ENCODE data around the gene RPL18. TPM values are rescaled to one million over a fixed set of nuclear protein-coding genes. Genes with fewer than 3 reads are reported as not detected.

RPL18 gene
- total and polyA plus RNA-seq, 2 donors (not counting 1 experiment from before 2014, with no cell fraction given): 1,166 to 2,054 TPM

DNA sequence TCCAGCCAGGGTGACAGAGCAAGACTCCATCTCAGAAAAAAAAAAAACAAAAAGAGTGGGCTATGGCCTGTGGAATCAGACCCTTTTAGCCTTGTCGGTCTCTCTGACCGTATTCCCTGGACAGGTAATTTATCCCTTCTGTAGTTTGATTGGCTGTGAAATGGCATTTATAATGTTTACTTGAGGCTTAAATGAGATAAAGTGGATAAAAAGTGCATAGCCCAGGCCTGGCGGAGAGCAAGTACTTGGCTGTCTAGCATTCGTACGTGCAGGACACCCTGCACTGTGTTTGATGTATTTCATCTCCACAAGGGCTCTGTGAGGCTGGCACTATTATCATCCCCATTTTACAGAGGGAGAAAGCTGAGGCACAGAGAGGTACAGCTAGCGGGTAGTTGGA is 46.8 kb upstream of the RPL18 start:
- H3K79me2 ChIP-seq (ENCODE audit: control insufficient read depth, insufficient read depth, low read length): no peaks in the 10 kb centered on the region
- TF ChIP-seq, protein P1, sequence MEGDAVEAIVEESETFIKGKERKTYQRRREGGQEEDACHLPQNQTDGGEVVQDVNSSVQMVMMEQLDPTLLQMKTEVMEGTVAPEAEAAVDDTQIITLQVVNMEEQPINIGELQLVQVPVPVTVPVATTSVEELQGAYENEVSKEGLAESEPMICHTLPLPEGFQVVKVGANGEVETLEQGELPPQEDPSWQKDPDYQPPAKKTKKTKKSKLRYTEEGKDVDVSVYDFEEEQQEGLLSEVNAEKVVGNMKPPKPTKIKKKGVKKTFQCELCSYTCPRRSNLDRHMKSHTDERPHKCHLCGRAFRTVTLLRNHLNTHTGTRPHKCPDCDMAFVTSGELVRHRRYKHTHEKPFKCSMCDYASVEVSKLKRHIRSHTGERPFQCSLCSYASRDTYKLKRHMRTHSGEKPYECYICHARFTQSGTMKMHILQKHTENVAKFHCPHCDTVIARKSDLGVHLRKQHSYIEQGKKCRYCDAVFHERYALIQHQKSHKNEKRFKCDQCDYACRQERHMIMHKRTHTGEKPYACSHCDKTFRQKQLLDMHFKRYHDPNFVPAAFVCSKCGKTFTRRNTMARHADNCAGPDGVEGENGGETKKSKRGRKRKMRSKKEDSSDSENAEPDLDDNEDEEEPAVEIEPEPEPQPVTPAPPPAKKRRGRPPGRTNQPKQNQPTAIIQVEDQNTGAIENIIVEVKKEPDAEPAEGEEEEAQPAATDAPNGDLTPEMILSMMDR (conservative IDR thresholded peaks at IDR 0.05 in 1 of 2, IDR thresholded peaks at IDR 0.05 in 1 of 2; ENCODE audit: low read depth in 1 of 2, low read length in 2 of 2): no peak
- TF ChIP-seq EZH2 (IDR thresholded peaks at IDR 0.05; ENCODE audit: low read length, missing control alignments): no peak
- H2AFZ ChIP-seq (ENCODE audit: low read length): no peak overlapping the region
- H3K4me1 ChIP-seq (ENCODE audit: control insufficient read depth, extremely low read depth, insufficient read depth, low read length): no peaks in the 10 kb centered on the region
- no peak overlapping the region for H3K27ac ChIP-seq (ENCODE audit: insufficient read depth, low read length)
- H3K9ac ChIP-seq (ENCODE audit: insufficient read depth, low read length): no peak overlapping the region
- H3K36me3 ChIP-seq (ENCODE audit: control insufficient read depth, insufficient read depth, low read length): no peaks in the 10 kb centered on the region
- H3K4me2 ChIP-seq (ENCODE audit: extremely low read depth, insufficient read depth, low read length): no peak overlapping the region
- no peak for DNase-seq (ENCODE audit: low read depth in 2 of 2)
- no peaks in the 10 kb centered on the region for H3K9me3 ChIP-seq (ENCODE audit: control insufficient read depth, insufficient read depth, low read depth, low read length)
- H3K27me3 ChIP-seq (ENCODE audit: control insufficient read depth, insufficient read depth, low read length): no peaks in the 10 kb centered on the region
- no peaks in the 10 kb centered on the region for H4K20me1 ChIP-seq (ENCODE audit: control insufficient read depth, extremely low read depth, insufficient read depth, low read length)
- H3K4me3 ChIP-seq (replicated peaks in 1 of 4; ENCODE audit: control extremely low read depth in 1 of 4, insufficient read depth in 1 of 4, low read depth in 3 of 4, low read length in 4 of 4): no peak overlapping the region

DNA sequence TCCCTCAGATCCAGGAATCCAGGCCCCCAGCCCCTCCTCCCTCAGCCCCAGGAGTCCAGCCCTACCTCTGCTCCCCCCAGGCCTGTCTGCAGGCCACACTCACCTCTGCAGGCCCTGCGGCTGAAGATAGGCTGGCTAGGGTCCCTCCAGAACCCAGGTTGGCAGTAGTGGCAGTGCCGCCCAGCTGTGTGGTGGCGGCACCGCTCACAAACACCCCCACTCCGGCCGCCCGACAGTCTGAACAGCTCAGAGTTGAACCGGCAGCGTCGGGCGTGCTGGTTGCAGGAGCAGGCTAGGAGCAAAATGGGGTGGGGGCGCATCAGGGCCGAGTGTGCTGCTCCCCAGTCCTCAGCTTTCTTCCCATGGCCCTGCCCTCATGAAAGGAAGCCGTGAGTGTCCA is 45.5 kb upstream of the RPL18 start:
- no peak overlapping the region for H2AFZ ChIP-seq (ENCODE audit: low read length)
- no peaks in the 10 kb centered on the region for H4K20me1 ChIP-seq (ENCODE audit: control insufficient read depth, extremely low read depth, insufficient read depth, low read length)
- no peaks in the 10 kb centered on the region for H3K36me3 ChIP-seq (ENCODE audit: control insufficient read depth, insufficient read depth, low read length)
- H3K79me2 ChIP-seq (ENCODE audit: control insufficient read depth, insufficient read depth, low read length): no peaks in the 10 kb centered on the region
- no peak overlapping the region for H3K27ac ChIP-seq (ENCODE audit: insufficient read depth, low read length)
- no peak overlapping the region for H3K4me3 ChIP-seq (replicated peaks in 1 of 4; ENCODE audit: control extremely low read depth in 1 of 4, insufficient read depth in 1 of 4, low read depth in 3 of 4, low read length in 4 of 4)
- H3K4me1 ChIP-seq (ENCODE audit: control insufficient read depth, extremely low read depth, insufficient read depth, low read length): no peaks in the 10 kb centered on the region
- H3K9ac ChIP-seq (ENCODE audit: insufficient read depth, low read length): no peak overlapping the region
- no peak for DNase-seq (ENCODE audit: low read depth in 2 of 2)
- no peak overlapping the region for H3K4me2 ChIP-seq (ENCODE audit: extremely low read depth, insufficient read depth, low read length)
- no peak for TF ChIP-seq EZH2 (IDR thresholded peaks at IDR 0.05; ENCODE audit: low read length, missing control alignments)
- TF ChIP-seq, protein P1 (conservative IDR thresholded peaks at IDR 0.05 in 1 of 2, IDR thresholded peaks at IDR 0.05 in 1 of 2; ENCODE audit: low read depth in 1 of 2, low read length in 2 of 2): no peak
- no peaks in the 10 kb centered on the region for H3K9me3 ChIP-seq (ENCODE audit: control insufficient read depth, insufficient read depth, low read depth, low read length)
- no peaks in the 10 kb centered on the region for H3K27me3 ChIP-seq (ENCODE audit: control insufficient read depth, insufficient read depth, low read length)

GRCh38 chr19:48663667-48664066 is 44.7 kb upstream of the RPL18 start:
- no peaks in the 10 kb centered on the region for H3K4me1 ChIP-seq (ENCODE audit: control insufficient read depth, extremely low read depth, insufficient read depth, low read length)
- H3K4me2 ChIP-seq (ENCODE audit: extremely low read depth, insufficient read depth, low read length): no peak overlapping the region
- TF ChIP-seq, protein P1 (conservative IDR thresholded peaks at IDR 0.05 in 1 of 2, IDR thresholded peaks at IDR 0.05 in 1 of 2; ENCODE audit: low read depth in 1 of 2, low read length in 2 of 2): no peak
- TF ChIP-seq EZH2 (IDR thresholded peaks at IDR 0.05; ENCODE audit: low read length, missing control alignments): no peak
- no peak overlapping the region for H3K4me3 ChIP-seq (replicated peaks in 1 of 4; ENCODE audit: control extremely low read depth in 1 of 4, insufficient read depth in 1 of 4, low read depth in 3 of 4, low read length in 4 of 4)
- H2AFZ ChIP-seq (ENCODE audit: low read length): no peak overlapping the region
- H3K79me2 ChIP-seq (ENCODE audit: control insufficient read depth, insufficient read depth, low read length): no peaks in the 10 kb centered on the region
- H3K9me3 ChIP-seq (ENCODE audit: control insufficient read depth, insufficient read depth, low read depth, low read length): no peaks in the 10 kb centered on the region
- H3K36me3 ChIP-seq (ENCODE audit: control insufficient read depth, insufficient read depth, low read length): no peaks in the 10 kb centered on the region
- DNase-seq (ENCODE audit: low read depth in 2 of 2): no peak
- H3K9ac ChIP-seq (ENCODE audit: insufficient read depth, low read length): no peak overlapping the region
- H4K20me1 ChIP-seq (ENCODE audit: control insufficient read depth, extremely low read depth, insufficient read depth, low read length): no peaks in the 10 kb centered on the region
- no peaks in the 10 kb centered on the region for H3K27me3 ChIP-seq (ENCODE audit: control insufficient read depth, insufficient read depth, low read length)
- H3K27ac ChIP-seq (ENCODE audit: insufficient read depth, low read length): no peak overlapping the region

Data from fibroblast of lung (primary cell).